Stimulated activated CD8-positive, alpha-beta memory T cell treated with anti-CD3 and anti-CD28 coated beads, Interleukin-7, amount 100 ng/mL, for 48 hours (primary cell): ENCODE results near the gene GJB3.
"Not testable (repeated sequence)": the region's sequence is repeated elsewhere in the genome, so short reads cannot be mapped to it uniquely, and the experiment has no call there.

ENCODE experiments used
- DNase-seq, 2 donors: peaks; one replicate each; pipeline ENCODE4 v3.0.0-alpha.2; 2020; ENCODE audit warnings: low read depth in 1 of 2; ENCODE audit errors: extremely low read depth in 1 of 2

Gene GJB3

DNA sequence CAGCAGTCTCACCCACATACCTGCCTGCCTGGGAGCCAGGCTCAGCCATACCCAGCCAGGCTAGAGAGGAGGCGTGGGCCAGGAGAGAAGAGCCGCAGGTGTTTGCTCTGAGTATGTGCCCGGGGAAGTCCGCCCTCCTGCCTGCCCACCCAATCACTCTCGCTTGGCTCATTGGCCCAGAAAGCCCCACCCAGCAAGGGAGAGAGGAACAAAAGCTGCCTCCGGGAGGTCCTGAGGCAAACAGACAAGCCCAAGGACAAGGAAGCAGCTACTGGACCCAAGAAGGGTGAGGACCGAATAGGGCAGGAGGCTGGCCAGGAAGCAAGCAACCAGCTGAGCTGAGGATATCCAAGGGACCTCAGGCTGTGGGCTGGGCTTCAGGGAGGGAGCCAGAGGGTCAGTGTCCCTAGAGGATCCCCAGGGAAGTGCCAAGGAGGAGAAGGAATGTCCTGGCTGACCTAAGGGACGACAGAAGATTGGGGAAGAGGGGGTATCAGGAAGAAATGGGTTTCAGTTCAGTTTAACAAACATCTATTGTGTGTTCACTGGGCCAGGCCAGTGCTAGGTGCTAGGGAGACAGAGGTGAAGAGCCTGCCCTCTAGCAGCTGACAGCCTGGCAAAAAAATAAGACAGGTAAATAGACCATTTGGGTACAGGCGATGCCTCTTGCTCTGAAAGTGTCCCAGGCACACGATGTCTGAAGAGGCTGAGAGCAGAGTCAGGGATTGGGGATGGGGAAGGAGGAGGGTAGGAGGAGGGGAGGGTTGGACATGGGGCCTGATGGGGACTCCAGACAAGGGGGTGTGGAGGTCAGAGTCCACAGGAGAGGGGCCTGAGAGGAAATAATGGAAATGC lies 21.3 kb upstream of the GJB3 start, which contains the start of gene GJB4:
TSS of gene GJB4 (plus strand) at position 238 of the 855 bp plus-strand sequence. CDS start 1,515 bp downstream, outside the sequence.
- DNase-seq, result no peak

DNA sequence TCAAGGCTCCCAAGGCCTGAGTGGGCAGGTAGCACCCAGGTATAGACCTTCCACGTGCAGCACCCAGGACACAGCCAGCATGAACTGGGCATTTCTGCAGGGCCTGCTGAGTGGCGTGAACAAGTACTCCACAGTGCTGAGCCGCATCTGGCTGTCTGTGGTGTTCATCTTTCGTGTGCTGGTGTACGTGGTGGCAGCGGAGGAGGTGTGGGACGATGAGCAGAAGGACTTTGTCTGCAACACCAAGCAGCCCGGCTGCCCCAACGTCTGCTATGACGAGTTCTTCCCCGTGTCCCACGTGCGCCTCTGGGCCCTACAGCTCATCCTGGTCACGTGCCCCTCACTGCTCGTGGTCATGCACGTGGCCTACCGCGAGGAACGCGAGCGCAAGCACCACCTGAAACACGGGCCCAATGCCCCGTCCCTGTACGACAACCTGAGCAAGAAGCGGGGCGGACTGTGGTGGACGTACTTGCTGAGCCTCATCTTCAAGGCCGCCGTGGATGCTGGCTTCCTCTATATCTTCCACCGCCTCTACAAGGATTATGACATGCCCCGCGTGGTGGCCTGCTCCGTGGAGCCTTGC lies 19.7 kb upstream of the GJB3 start:
- DNase-seq, result no peak

DNA sequence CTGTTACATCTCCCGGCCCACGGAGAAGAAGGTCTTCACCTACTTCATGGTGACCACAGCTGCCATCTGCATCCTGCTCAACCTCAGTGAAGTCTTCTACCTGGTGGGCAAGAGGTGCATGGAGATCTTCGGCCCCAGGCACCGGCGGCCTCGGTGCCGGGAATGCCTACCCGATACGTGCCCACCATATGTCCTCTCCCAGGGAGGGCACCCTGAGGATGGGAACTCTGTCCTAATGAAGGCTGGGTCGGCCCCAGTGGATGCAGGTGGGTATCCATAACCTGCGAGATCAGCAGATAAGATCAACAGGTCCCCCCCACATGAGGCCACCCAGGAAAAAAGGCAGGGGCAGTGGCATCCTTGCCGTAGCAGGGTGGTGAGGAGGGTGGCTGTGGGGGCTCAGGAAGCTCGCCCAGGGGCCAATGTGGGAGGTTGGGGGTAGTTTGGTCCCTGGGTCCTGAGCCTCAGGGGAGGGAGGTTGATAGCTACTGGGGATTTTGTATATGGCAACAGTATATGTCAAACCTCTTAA lies 19.2 kb upstream of the GJB3 start:
- no peak for DNase-seq

DNA sequence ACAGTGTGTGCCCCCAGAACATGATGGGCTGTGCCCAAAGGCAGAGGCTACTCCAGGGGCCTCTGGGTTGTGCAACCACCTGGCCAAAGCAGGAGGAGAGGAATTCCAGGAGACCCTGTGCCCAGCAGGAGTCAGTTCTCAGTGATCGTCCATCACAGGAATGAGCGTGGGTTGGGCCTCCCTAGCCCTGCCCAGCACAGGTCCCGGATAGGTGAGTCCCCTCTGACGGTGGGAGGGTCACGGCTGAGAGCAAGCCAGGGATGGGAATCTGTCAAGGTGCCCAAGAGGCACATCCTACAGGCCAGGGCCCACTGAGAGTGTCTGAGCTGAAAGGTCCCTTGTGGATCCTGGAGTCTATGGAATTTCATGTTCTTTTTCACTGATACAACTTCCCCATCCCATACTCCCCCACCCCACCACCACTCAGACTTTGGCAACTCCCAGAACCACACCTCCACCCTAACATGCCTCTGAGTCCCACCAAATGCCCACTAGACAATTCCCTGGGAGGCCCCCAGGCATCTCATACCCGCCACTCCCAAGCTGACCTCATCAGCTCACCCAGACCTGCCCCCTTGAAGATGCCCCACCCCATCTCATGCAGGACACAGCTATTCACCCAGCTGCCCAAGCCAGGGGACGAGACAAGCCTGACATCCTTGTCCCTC lies 18.4 kb upstream of the GJB3 start:
- no peak for DNase-seq

DNA sequence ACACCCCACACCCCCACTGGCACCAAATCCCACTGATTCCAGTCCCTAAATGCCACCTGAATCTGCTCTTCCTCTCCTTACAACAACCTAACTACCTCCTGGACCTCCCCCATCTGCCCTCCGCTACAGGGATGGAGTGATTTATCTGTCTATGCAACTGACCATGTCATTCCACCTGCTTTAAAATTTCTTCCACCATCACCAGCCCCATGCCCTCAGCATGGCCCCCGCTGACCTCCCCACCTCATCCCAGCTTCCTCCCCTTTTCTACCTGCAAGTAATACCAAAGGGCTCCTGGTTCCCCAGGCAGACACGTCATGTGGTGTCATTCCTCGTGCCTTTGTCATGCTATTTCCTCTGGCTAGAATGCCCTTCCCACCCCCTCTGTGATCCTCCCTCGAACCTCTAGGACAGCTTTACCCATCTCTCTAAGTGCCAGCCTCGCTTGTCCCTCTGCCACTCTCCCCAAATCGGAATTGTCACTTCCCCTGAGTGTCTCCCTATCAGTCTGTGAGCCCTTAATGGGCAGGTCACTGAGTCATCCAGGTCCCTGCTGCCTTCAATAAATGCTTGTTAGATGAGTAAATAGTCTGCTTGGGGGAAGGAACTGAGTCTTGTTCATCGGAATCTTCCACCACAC lies 17.8 kb upstream of the GJB3 start:
- DNase-seq, result no peak

DNA sequence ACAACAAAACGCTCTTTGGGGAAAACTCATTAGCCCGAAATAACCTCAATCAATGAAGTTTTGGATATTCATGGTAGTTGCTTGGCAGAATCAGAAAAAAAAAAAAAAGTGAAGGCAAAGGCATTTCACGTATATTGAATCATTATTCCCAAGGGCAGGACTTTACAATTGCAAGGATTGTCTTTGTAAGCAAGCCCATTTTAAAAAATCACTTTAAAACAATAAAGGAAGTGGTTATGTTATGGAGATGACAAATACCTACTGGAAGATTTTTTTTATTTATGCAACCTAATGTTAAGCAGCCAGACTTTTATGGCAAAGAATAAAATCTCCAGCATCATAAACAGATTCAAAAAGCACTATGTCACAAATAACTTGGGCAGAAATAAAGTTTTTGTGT lies 12.2 kb upstream of the GJB3 start:
- DNase-seq, result no peak

DNA sequence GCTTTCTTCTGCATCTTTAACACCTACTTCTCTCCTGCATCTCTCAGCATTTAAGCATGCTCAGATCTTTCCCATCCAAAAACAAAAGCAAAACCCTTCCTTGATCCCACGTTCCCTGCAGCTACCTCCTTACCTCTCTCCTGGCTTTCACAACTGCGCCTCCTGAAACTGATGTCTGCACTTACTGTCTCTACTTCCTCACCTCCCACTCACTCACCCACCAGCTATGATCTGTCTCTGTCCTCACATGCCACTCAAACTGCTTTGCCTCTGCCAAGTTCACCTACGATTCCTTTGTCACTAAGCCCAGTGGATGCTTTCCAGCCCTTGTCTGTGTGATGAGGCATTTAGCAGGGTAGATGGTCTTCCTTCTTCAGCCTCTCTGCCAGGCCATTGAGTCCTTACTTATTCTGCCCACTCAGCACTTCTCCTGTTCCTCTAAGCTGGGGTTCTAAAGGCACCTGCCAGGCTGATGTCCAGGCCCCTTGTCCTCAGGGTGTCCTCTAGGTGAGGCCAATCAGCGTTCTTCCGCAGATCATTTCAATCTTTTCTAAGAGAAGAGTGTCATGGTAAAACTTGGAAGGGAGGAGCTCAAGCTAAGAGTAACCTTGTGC lies 10.0 kb upstream of the GJB3 start:
- DNase-seq, result no peak

DNA sequence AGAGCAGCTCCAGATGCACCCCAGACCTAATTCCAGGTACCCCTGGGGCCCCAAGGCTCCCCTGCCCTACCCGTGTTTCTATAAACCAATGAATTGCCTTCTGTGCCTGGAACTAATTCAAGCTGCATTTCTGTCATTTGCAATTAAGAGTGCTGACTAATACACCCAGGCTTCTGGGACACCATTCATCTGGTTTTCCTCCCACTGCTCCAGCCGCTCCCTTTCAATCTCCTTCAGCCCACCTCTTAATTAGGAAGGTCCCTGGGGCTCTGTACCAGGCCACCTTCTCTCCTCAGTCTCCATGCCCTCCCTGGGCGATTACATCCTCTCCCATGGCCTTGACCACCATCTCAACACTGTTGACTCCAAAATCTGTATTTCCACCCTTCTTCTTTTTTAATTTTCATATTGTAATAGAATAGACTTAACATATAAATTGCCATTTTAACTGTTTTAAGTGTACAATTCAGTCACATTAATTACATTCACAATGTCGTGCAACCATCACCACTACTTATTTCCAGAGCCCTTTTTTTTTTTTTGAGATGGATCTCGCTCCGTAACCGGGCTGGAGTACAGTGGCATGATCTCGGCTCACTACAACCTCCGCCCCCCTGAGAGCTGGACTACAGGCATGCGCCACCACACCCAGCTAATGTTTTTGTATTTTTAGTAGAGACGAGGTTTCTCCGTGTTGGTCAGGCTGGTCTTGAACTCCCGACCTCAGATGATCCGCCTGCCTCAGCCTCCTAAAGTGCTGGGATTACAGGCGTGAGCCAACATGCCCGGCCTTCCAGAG lies 9.2 kb upstream of the GJB3 start:
- no peak for DNase-seq

DNA sequence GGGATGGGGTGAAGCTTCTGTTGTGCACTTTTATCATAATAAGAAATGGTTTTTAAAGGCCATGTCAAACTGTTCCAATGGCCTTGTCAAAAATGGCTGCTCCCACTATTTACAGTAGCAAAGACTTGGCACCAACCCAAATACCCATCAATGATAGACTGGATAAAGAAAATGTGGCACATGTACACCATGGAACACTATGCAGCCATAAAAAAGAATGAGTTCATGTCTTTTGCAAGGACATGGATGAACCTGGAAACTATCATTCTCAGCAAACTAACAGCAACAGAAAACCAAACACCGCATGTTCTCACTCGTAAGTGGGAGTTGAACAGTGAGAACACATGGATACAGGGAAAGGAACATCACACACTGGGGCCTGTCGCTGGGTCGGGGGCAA lies 7.9 kb upstream of the GJB3 start:
- not testable (repeated sequence) for DNase-seq

DNA sequence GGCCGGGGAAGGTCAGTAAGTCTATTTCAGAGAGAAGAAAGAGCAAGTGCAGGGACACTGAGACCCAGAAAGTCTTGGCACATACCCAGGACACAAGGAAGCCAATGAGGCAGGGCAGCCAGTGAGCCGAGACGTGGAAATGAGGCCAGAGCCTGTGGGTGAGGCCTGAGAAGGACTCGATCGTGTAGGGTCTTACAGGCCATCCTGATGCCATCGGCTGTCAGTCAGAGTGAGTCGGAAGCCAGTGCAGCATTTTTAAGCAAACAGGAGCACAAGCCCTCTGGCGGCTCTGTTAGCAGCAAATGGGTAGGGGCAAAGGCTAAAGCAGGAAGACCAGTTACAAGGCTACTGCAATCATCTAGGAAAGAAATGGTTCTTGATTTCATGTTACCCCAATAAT lies 6.1 kb upstream of the GJB3 start:
- no peak for DNase-seq

DNA sequence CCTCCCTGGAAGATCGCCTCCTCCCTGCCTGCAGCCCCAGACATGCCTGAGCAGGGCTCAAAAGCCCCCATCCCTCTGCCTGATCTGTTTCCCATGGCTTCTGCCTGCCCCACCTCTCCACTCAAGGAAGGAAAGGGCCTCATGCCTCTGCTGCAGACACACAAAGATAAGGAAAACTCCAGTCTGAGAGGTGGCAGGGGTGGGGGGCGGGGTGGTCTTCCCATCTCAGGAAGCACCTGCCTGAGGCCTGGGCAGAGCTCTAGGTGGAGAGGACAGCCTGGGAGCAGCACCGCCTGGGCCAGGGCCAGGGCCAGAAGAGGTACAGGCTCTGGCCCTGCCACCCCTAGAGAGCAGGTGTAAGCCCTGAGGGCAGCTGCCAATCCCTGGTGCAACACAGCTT lies 4.1 kb upstream of the GJB3 start:
- DNase-seq, result no peak

DNA sequence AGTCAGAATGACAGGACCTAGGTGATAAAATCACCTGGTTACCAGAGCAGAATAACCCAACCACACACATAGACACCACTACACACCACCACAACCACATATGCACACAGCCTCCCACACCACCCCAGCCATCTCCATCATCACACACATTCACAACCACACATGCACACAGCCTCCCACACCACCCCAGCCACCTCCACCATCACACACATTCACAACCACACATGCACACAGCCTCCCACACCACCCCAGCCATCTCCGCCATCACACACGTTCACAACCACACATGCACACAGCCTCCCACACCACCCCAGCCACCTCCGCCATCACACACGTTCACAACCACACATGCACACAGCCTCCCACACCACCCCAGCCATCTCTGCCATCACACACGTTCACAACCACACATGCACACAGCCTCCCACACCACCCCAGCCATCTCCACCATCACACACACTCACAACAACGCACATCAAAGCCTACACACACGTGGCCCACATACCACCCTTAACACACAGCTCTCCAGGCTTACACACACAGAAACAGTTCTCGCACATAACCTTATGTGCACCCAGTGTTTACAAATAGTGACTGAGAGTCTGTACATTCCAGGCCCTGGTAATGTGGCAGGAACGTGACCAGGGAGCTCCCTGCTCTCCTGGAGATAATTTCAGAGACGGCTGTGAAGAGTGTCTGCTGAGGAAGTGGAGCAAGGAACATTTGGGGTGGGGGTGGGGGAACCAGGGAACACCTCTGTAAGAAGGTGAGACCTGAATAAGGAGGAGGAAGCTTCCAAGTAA lies 3.3 kb upstream of the GJB3 start:
- no peak for DNase-seq

DNA sequence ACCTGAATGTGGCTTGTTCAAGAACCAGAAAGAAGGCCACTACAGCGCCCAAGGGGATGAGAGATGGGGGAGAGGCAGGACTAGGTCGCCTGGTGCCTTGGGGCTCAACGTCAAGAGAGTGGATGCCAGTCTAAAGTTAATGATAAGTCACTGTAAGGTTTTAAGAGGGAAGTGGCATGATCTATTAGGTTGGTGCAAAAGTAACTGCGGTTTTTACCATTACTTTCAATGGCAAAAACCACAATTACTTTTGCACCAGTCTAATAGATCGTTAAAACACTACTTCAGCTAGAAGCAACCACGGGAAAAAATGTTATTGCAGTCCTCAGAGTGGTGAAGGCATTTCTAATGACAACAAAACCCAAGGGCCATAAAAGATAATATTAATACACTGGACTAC lies 2.6 kb upstream of the GJB3 start:
- DNase-seq, result no peak

DNA sequence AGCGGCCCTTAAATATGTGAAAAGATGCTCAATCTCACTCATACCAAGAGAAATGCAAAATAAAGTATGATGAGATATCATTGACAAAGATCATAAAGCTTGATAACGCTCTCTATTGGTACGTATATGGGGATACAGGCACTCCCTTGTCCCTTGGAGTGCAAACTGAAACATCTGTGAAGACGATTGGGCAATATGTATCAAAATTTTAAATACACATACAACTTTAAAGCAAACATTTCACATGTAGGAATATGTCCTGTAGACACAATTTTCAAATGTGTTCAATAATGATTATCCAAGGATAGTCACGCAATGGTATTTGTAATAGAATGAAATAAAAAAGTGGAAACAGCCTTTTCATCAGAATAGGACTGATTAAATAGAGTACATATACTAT lies 2.0 kb upstream of the GJB3 start:
- no peak for DNase-seq

DNA sequence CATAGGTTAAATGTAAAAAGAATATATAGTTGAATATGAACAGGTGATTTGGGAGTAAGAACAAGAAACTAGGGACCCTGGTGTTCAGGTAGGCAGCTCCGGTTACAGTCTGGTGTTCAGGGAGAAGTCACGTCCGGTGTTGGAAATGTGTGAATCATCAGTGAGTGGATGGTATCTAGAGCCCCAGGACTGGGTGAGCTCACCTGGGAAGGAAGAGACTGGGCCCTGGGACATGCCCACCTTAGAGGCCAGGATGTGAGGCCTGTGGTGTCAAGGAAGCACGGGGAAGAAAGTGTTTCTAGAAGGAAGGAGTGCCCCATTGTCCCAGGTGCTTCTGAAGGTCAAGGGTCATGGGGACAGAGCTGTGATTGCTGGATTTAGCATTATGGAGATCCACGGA lies 1.5 kb upstream of the GJB3 start:
- DNase-seq, result no peak

DNA sequence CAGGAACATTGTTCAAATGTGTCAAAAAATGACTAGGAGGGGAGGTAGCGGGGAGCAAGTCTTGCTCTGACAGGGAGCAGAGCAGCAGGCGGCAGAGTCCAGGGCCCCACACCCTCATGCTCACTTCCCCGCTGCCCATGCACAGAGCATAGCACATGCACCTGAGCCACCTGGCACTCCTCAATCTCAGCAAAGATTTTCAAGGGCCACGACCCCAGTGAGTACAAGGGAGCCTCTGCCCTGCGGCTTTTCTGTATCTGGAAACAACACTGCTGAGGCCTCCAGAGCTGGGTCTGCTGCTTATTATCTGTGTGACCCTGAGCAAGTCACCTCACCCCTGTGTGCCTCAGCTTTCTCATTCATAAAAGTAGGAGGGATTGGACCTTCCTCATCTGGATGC lies 1.1 kb upstream of the GJB3 start:
- DNase-seq, result no peak

DNA sequence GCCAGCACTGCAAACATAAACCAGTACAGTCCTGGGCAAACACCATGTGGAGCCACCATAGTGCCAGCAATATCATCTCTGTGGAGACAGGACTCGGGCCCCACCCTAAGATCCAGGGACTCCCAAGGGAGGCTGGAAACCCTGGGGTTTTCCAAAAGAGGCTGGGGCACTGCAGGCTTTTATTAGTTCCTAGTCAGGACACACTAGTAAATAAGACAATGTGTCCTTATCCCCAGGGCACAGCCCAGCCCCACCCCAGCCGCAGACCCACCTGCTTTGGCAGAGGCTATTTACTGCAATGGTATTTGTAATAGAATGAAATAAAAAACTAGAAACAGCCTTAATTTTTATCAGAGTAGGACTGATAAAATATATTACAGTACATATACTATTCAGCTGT lies 486 bp upstream of the GJB3 start:
- no peak for DNase-seq

DNA sequence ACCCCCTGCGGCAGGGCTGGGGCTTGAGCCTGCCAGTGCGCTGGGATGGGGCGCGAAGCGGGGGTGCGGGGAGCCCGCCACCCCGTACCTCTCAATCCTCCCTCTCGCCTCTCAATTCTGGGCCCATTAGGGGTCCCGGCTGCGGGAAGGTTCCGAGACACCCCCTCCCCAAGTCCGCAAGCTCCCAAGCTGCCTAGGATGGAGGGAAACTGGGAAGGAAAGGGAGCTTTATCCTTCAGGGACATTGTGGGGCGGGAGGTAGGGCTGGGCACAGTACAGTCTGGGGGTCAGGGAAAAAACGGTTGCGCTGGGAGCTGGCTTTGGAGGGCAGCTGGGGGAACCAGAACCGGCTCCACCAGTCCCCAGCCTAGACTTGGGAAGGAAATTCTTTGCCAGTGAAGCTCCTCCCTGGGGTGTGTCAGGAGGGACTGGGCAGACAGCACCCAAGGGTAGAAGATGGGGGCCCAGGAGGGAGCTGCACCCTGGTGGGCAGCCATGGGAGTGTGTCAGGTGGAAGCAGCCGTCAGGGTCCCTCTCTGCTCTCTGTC lies 904 bp downstream of the GJB3 start:
- DNase-seq, result no peak

DNA sequence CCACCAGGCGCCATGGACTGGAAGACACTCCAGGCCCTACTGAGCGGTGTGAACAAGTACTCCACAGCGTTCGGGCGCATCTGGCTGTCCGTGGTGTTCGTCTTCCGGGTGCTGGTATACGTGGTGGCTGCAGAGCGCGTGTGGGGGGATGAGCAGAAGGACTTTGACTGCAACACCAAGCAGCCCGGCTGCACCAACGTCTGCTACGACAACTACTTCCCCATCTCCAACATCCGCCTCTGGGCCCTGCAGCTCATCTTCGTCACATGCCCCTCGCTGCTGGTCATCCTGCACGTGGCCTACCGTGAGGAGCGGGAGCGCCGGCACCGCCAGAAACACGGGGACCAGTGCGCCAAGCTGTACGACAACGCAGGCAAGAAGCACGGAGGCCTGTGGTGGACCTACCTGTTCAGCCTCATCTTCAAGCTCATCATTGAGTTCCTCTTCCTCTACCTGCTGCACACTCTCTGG lies 3.8 kb downstream of the GJB3 start:
- DNase-seq, result no peak
